HepG2 (cell line): Measurements from ENCODE around the gene ENO3. TPM values are rescaled to one million over a fixed set of nuclear protein-coding genes. Genes with fewer than 3 reads are reported as not detected.

Experiments used
- ATAC-seq: fragments of 200-7000 bp; cut with Tn5 transposase; 3 replicates; pipeline ENCODE4 v1.9.1; 2020; ENCODE audit warnings: mild to moderate bottlenecking, moderate library complexity
- BruUV-seq: library from RNA; stranded (reverse); fragments of 400-500 nt; replicated peaks from 2 replicates; lab custom pipeline; 2021; lab: Mats Ljungman, UMichigan
- CTCF ChIA-PET: fragments of 300-600 bp; formaldehyde crosslinking; extraction: SDS; loops from one replicate; lab custom pipeline; 2021; ENCODE audit warnings: low total read pairs, inconsistent platforms, low intra/inter-chr PET ratio; lab: Yijun Ruan, JAX
- POLR2A ChIA-PET: fragments of 350-600 bp; sonication (Branson Sonifier 250); formaldehyde crosslinking; loops from one replicate; lab custom pipeline; 2020; ENCODE audit warnings: antibody characterized with exemption, inconsistent platforms; lab: Yijun Ruan, JAX
- DNase-seq: peaks from one replicate; pipeline ENCODE4 v3.0.0-alpha.2; 2015; ENCODE audit warnings: low spot score
- FAIRE-seq: peaks from 3 replicates; lab custom pipeline; 2011; peaks lifted over from hg19 to GRCh38; lab: Jason Lieb, UNC
- H2AFZ ChIP-seq: one replicate; pipeline ENCODE4 v1.6.1; 2011; ENCODE audit warnings: low read length, inconsistent platforms
- H3K27ac ChIP-seq: fragments of 300-600 bp; 3 replicates; pipeline ENCODE4 v1.8.0; 2011; ENCODE audit warnings: mixed run types, mild to moderate bottlenecking, mixed read lengths, low read length, inconsistent platforms; ENCODE audit not compliant: insufficient read depth; ENCODE audit errors: extremely low read length
- H3K27me3 ChIP-seq, 2 experiments: fragments of 200-600 bp in 1 of 2; 2 replicates in 1 of 2; 3 replicates in 1 of 2; pipeline versions ENCODE4 v1.6.0 to v1.8.0; 2011; ENCODE audit warnings: low read length in 2 of 2, mild to moderate bottlenecking in 2 of 2, moderate library complexity in 2 of 2, inconsistent platforms in 1 of 2; ENCODE audit not compliant: insufficient read depth in 2 of 2, control insufficient read depth in 1 of 2
- H3K36me3 ChIP-seq, 2 experiments: fragments of 200-600 bp in 1 of 2; replicated peaks in 1 of 2; 2 replicates in 1 of 2; 3 replicates in 1 of 2; pipeline versions ENCODE4 v1.5.1 to v1.8.0; 2011; ENCODE audit warnings: low read length in 2 of 2, inconsistent platforms in 1 of 2; ENCODE audit not compliant: insufficient read depth in 2 of 2, control insufficient read depth in 1 of 2
- H3K4me1 ChIP-seq: 2 replicates; pipeline ENCODE4 v1.5.1; 2012; ENCODE audit warnings: low read length, inconsistent platforms; ENCODE audit not compliant: insufficient read depth
- H3K4me2 ChIP-seq: 2 replicates; pipeline ENCODE4 v1.6.0; 2011; ENCODE audit warnings: low read depth, low read length, inconsistent platforms
- H3K4me3 ChIP-seq, 3 experiments: fragments of 200-600 bp in 1 of 3; sonication (generic), shearing (Covaris generic) in 1 of 3; replicated peaks in 1 of 3; 2 replicates each; pipeline ENCODE4 v1.5.1; 2011 to 2016; ENCODE audit warnings: low read length in 3 of 3, inconsistent platforms in 2 of 3, low read depth in 2 of 3, mild to moderate bottlenecking in 2 of 3, control low read depth in 1 of 3, mixed read lengths in 1 of 3; ENCODE audit not compliant: insufficient read depth in 1 of 3
- H3K79me2 ChIP-seq: one replicate; pipeline ENCODE4 v1.6.1; 2011; ENCODE audit warnings: low read length, inconsistent platforms; ENCODE audit not compliant: insufficient read depth
- H3K9ac ChIP-seq: 2 replicates; pipeline ENCODE4 v1.6.0; 2011; ENCODE audit warnings: mild to moderate bottlenecking, low read depth, low read length, inconsistent platforms; ENCODE audit not compliant: insufficient read depth
- H3K9me3 ChIP-seq: 2 replicates; pipeline ENCODE4 v1.5.1; 2012; ENCODE audit warnings: mild to moderate bottlenecking, low read length
- H4K20me1 ChIP-seq: 2 replicates; pipeline ENCODE4 v1.6.0; 2011; ENCODE audit warnings: inconsistent platforms, mild to moderate bottlenecking, low read length, moderate library complexity; ENCODE audit not compliant: insufficient read depth
- KDM5A ChIP-seq: fragments of 200-600 bp; sonication (generic); IDR thresholded peaks from 2 replicates; pipeline ENCODE4 v1.7.0; 2018; ENCODE audit warnings: antibody characterized with exemption, mild to moderate bottlenecking, low read length, borderline replicate concordance
- PHF8 ChIP-seq: sonication (generic); formaldehyde crosslinking; IDR thresholded peaks from 2 replicates; pipeline ENCODE4 v1.5.0; 2020; ENCODE audit warnings: missing genetic modification reagents
- POLR2AphosphoS5 ChIP-seq: IDR thresholded peaks from 2 replicates; pipeline ENCODE4 v1.6.1; 2012; ENCODE audit warnings: low read depth, low read length
- POLR2G ChIP-seq: fragments of 200-400 bp; formaldehyde crosslinking; IDR thresholded peaks from 2 replicates; pipeline ENCODE4 v1.6.1; 2018; ENCODE audit warnings: mild to moderate bottlenecking, low read depth, low read length, moderate library complexity
- SAP130 ChIP-seq: IDR thresholded peaks from 2 replicates; pipeline ENCODE4 v1.6.1; 2016; ENCODE audit warnings: low read depth
- WGBS: methylation state at CpG from one replicate; pipeline ENCODE4 v1.1.6; 2017; ENCODE audit warnings: low lambda C conversion rate; 5-methylcytosine and 5-hydroxymethylcytosine counted together
- in situ Hi-C: cut with HindIII; loops from 2 replicates; pipeline ENCODE4 v1.10.0; 2017; ENCODE audit warnings: low pct_unique_long_range_greater_than_20kb; ENCODE audit not compliant: extremely low pct_ligation_motif_present
- intact Hi-C: fragments of 100-400 bp; cut with micrococcal nuclease; formaldehyde crosslinking; loops from one replicate; pipeline ENCODE4 v1.10.0; 2022; ENCODE audit not compliant: unreplicated experiment
- polyA plus RNA-seq, 8 experiments: library from polyadenylated mRNA; depleted of rRNA in 3 of 8; stranded (reverse) in 7 of 8; unstranded in 1 of 8; fragments of >200 nt; fragmentation: Illumina TruSeq in 4 of 8; extraction: Trizol in 4 of 8; gene quantifications; 2 replicates each; pipeline versions ENCODE4 v1.2.1 to v1.2.3, GENCODE V29; 2011 to 2016; ENCODE audit warnings: low read depth in 4 of 8, missing spikeins in 1 of 8, mixed read lengths in 1 of 8; ENCODE audit not compliant: insufficient read depth in 1 of 8
- total RNA-seq, 5 experiments: library from RNA; depleted of rRNA; stranded (reverse); fragments of >200 nt; fragmentation: Illumina TruSeq; extraction: Trizol; gene quantifications; 2 replicates each; pipeline ENCODE4 v1.2.3, GENCODE V29; 2016; ENCODE audit warnings: low read depth in 1 of 5
- TF ChIP-seq, protein P1 (sequence below): sonication (generic); formaldehyde crosslinking; IDR thresholded peaks from 2 replicates; pipeline ENCODE4 v1.5.0; 2020; ENCODE audit warnings: mild to moderate bottlenecking, missing genetic modification reagents, borderline replicate concordance
- TF ChIP-seq, protein P2 (sequence below): IDR thresholded peaks from 2 replicates; pipeline ENCODE4 v1.6.1; 2016; ENCODE audit warnings: low read depth, borderline replicate concordance

The ENO3 gene
- total and polyA plus RNA-seq, 2 of the 13 experiments (the other 11 are each of a cell fraction or from before 2014, with no cell fraction given) = 59.8 to 69.8 TPM

DNA sequence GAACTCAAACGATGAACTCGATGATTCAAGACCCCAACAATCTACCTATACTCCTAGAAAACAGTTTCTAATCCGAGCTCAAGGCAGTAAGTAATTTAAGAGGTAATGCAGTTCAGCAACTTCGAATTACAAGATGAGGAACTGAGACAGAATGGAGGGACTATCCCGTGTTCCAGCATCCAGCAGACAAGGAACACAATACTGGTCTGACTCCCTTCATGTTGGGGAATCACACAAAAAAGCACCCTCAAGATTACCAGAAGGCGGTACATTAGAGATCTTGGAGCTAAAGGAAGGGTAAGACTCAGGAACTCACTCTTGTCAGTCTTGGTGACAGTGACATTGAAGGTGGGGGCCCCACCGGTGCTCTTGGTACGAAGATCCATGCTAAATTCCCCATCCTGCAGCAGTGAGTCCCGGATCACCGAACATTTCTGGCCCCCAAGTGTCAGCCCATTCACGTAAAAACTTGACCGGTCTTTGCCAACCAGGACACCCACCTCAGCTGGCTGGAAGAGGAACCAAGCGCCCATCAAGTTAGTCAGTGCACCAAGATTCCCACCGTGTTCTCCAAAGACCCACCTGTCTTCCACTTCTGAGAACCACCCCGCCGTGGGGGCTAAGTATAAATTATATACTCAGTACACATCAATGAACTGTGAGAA, 4.5 kb upstream of the ENO3 start:
- Histone ChIP-seq H3K4me2 (peak overlapping the region; percentile 96), H3K27me3 (no peaks in the 10 kb centered on the region; a peak in 1 of 5 replicates), H3K79me2 (peaks cover 55% of the 10 kb centered on the region), H3K4me3 (peak overlapping the region; percentile 90 to 100 (median 100)), H3K9ac (peak overlapping the region; percentile 74), H3K27ac (peak overlapping the region; percentile 54), H4K20me1 (peaks cover 33% of the 10 kb centered on the region), H3K4me1 (peaks cover 44% of the 10 kb centered on the region), H2AFZ (no peak overlapping the region), H3K36me3 (peaks cover 18 to 37% of the 10 kb centered on the region in 2 experiments), H3K9me3 (no peaks in the 10 kb centered on the region)
- DNase-seq (no peak), FAIRE-seq (no peak), ATAC-seq (no peak)
- TF ChIP-seq POLR2AphosphoS5 (peak; percentile 13; the same call in 1 of the 2 replicates), PHF8 (CRISPR knock-in tag) (0 out of 2 replicates have a peak, but pooled peaks have one; percentile 11), KDM5A (peak; percentile 38; the same call in 1 of the 2 replicates), SAP130 (CRISPR knock-in tag) (0 out of 2 replicates have a peak, but pooled peaks have one; percentile 6), POLR2G (peak; percentile 63; the same call in 1 of the 2 replicates)
- TF ChIP-seq, protein P1, sequence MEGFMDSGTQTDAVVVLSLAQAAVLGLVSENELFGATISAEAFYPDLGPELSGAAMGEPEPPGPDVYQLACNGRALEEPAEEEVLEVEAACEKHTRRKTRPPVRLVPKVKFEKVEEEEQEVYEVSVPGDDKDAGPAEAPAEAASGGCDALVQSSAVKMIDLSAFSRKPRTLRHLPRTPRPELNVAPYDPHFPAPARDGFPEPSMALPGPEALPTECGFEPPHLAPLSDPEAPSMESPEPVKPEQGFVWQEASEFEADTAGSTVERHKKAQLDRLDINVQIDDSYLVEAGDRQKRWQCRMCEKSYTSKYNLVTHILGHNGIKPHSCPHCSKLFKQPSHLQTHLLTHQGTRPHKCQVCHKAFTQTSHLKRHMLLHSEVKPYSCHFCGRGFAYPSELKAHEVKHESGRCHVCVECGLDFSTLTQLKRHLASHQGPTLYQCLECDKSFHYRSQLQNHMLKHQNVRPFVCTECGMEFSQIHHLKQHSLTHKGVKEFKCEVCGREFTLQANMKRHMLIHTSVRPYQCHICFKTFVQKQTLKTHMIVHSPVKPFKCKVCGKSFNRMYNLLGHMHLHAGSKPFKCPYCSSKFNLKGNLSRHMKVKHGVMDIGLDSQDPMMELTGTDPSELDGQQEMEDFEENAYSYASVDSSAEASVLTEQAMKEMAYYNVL (CRISPR knock-in tag) = no peak
- TF ChIP-seq, protein P2, sequence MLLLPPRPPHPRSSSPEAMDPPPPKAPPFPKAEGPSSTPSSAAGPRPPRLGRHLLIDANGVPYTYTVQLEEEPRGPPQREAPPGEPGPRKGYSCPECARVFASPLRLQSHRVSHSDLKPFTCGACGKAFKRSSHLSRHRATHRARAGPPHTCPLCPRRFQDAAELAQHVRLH (CRISPR knock-in tag) = no peak
- ChIA-PET CTCF (no interaction called here), POLR2A (interaction anchor here (1.2 to 10.0 kb wide), 4 partner anchors 20 to 225 kb away, joined by 3 to 273 read pairs (median 8); partner anchors contain the start of gene SPAG7)
- TSS peak; percentile 56 for BruUV-seq
- in situ Hi-C loops = no loop called here
- intact Hi-C loops = no loop called here
- 39% methylated on average over 10 of the region's 16 CpGs for WGBS
